HG03521 (cell line): ENCODE data around the gene RETREG1.

Source experiments
- ATAC-seq: cut with Tn5 transposase; IDR thresholded peaks from one replicate; pipeline ENCODE4 v1.9.1; 2021; ENCODE audit warnings: mild to moderate bottlenecking, moderate library complexity; ENCODE audit not compliant: unreplicated experiment

Gene RETREG1

DNA sequence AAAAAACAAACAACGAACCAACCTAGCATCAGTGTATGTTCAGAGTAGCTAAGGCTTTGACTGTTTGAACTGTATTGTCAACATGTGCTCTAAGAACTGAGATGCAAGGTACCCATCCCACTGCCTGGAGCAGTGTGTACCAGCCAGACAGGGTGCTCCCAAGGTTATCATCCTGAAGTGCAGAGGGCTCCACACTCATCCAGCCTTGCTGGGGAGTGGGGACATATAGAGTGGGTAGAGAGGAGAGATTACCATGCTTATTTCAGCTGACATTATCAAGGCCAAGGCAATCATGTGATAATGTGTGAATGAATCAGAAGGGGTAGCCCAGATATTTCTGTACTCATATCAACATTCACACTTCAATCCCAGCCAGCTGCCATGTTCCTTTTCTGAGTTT is 82.5 kb downstream of the RETREG1 start:
- no peak for ATAC-seq

DNA sequence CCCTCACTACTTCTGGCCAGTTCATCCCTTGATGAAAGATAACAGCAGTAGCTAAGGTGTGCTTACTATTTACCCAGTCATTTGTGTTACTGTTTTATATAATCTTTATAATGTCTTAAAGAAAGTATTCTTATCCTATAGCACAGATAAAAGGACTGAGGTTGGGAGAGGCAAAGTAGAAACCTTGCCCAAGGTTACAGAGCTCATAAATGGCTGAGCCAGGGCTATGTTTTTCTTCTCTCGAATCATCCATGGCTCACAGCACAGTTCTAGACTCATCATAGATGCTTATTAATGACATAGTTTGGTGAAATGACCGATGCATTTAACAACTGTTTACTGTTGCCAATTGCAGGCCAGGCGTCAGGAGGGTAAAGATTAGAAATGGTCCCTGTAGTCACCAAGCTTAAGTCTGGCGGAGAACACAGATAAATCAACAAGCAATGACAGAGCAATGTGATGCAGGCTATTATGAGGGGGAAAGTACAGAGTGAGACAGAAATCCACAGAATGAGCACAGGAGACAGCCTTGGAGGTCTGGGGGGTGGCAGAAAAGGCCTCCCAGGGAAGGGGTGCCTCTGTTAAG is 85.6 kb downstream of the RETREG1 start:
- no peak for ATAC-seq

DNA sequence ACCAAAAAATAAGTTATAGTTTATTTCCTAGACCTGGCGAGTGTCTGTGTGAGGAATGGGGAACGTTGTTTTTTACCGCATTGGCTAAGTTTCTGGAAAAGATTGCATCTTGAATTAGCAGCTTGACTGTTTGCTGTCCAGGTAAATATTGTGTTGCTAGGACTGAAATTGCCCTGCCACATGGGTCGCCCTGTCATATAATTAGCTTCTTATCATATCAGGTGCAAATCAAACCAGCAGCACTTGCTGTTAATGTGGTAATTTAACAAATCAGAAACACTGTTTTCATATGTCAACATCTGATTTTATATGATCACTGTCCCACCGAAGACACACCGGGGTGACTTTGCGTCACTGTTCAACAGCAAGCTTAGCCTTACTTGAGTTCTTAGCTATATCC is 87.5 kb downstream of the RETREG1 start:
- ATAC-seq, result no peak

DNA sequence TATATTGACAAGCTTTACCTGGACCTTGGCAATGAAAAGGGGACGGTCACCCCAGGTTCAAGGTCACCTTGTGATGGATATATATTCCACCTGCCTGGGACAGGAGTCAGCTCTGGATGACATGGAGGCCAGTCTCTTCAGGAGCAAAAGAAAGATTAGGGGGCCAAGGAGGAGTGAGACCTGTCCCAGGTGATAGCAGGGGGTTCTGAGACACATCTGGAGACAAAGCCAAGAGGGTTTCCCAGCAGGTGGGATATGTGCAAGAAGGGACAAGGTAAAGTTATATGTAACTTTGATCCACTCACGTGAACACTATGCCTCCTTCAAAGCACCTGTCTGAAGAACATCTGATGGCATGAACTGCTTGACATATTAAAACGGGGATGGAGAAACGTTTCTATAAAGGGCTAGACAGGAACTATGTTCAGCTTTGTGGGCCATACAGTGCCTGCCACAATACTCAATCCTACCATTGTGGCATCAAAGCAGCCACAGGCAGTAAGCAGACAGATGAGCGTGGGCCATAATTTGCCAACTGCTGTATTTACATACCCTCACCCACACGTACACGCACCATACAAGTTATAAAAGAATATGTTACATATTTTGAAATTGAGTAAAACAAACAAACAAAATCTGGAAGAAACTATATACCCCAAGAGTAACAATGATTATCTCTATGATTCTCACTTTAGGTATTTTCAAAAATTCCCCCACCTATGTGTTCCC is 88.3 kb downstream of the RETREG1 start:
- ATAC-seq, result no peak

DNA sequence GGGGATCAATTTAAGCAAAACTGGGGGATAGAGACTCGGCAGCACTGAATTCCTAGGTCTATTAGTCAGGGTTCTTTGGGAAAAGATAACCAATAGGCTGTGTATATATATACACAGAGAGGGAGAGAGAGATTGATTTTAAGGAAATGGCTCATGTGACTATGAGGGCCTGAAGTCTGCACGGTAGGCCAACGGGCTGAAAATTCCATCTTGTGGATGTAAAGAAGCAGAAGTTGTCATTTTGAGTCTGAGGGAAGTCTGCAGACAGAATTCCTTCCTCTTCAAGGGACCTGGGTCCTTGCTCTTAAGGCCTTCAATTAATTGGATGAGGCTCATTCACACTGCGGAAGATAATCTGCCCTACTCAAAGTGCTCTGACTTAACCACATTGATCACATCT is 91.1 kb downstream of the RETREG1 start:
- ATAC-seq, result no peak

DNA sequence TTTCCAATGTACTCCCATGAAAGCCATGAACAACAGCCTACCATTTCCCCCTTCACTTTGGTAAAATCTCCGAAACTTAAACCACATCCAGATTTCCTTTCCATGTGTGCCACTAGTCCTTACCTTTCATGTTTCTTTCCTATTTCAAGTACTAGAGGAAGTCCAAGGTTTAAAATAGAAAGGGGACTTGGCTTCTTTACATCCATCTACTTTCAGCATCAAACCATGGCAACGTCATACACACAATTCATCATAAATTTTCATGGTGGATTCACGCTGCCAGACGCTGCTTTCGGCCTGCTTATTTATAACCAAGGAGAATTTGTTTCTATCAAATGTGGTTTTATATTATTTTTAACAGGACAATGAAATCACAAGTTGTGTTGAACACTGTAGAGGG is 92.5 kb downstream of the RETREG1 start:
- ATAC-seq, result no peak

DNA sequence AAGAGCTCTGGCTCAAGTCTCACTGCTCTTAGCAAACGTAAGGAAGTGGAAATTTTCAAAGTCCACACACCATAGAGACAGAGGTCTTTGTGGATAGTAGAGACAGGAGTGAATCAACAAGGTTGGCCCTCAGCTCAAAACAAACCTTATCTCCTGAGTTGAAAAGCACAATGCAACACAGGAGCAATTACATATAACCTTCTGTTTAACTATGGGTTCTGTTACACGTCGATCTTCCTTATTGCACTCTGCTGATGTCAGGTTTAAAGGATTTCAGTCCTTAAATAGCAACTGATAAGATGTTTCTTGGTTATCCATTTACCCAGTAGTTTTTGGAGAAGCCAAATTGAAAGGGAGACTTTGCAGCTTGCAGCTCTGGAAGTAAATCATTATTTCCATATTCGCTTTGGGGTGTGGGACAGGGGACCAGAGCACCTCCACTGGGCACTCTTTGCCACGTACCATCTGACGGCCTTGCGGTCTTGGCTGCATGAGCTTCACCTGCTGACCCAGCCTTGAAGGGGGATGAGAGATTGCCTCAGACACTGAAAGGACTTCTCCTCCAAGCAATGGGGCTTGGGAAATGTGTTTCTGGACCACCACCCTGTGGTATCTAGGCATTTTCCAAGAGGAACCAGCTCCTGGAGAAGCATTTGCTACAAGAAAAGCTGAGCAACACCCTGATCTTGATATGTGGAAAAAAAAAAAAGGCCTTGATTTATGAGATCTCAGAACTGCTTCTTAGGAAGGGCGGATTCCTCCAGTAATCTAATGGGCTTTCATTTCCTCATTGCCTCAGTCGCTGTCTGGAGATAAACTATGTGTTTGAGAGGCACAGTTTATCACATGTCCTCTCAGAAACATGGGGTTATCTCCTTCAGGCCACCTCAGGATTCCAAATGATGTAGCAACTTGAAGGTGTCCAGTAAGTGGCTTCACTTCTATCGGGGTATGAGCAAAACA is 95.0 kb downstream of the RETREG1 start:
- no peak for ATAC-seq

DNA sequence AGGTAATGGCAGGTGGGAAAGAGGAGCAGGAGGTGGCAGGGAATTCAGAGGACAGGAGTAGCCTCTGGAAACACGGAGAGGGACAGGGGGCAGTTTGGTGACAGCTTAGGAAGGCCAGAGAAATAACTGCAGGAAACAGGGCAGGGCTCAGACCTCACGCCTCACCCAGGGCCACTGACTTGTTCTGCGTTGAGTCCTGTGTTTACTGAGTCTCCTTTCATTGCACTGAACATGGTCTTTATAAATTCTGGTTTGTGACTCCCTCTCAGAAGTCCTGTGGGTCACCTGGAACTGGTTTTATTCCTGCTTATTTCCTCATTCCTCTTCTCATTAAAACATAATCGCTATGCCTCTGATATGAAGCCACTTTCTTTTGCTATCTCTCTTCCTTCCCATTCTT is 96.0 kb downstream of the RETREG1 start:
- no peak for ATAC-seq

DNA sequence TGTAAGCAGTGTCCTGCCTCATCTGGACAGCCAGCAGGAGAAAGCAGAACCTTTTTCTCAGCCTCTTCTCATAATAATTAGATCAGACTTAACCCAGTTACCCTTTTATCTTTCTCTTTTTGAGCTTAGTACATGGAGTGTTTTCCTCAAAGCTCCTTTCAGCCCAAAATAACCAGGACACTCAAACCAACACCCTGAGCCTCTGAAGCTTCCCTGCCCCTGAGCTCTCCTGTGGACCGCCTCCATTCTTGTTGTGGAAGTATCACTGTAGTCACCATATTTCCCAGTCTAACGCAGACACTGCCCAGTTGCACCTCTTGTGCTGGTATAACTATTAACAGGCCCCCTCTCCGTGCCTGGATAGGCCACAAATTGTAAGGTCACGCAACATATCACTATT is 97.4 kb downstream of the RETREG1 start:
- no peak for ATAC-seq

DNA sequence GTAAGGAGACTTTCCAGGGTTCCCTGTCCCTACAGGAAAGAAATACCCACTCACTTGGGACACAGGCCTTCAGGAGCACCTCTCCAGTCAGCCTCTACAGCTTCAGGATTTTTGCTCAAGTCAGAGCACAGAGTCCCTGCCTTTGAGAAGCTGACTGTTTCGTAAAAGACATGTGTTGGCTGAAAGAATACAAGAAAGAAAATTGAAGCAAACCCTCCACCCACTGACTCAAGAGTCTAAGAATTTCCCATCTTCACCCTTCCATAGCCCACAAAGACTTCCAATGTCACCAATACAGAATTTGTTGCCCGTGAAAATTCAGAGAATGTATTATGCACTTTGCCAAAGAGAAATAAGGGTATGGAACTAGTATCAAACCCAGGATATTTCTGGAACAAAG is 98.2 kb downstream of the RETREG1 start:
- ATAC-seq, result no peak

DNA sequence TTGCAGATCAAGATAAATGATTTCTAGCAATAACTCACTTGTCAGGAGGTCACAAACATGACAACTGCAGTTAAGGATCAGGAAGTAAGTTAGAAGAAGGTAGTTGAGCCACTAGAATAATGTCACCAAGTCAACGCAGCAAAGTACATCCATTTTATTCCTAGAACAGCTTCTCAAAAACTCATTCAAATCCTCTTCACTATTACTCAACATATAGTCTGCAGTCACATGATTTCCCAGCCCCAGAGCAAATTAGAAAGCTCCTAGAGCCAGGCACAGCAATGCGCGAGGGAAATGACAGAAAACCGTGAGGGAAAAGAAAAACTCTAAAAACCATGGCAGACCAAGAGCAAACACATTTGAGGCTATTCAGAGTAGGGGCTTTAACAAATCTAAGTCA is 101.3 kb downstream of the RETREG1 start:
- no peak for ATAC-seq

DNA sequence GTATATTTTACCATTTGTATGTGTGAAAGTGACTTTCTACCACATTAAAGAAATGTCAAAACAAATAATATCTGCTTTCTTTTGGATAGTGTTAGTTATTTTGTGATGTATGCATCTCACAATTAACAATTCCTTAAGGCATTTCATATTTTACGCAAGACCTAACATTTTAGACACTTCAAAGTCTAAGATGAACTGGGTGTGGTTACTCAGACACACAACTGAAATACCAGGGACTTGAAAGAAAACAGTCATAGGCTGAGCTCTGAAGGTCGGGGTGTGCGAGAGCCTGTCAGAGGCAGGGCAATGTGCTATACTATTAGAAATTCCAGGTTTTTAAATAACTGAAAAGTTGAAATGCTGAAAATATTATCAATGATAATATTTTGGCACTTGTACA is 106.7 kb downstream of the RETREG1 start:
- no peak for ATAC-seq

DNA sequence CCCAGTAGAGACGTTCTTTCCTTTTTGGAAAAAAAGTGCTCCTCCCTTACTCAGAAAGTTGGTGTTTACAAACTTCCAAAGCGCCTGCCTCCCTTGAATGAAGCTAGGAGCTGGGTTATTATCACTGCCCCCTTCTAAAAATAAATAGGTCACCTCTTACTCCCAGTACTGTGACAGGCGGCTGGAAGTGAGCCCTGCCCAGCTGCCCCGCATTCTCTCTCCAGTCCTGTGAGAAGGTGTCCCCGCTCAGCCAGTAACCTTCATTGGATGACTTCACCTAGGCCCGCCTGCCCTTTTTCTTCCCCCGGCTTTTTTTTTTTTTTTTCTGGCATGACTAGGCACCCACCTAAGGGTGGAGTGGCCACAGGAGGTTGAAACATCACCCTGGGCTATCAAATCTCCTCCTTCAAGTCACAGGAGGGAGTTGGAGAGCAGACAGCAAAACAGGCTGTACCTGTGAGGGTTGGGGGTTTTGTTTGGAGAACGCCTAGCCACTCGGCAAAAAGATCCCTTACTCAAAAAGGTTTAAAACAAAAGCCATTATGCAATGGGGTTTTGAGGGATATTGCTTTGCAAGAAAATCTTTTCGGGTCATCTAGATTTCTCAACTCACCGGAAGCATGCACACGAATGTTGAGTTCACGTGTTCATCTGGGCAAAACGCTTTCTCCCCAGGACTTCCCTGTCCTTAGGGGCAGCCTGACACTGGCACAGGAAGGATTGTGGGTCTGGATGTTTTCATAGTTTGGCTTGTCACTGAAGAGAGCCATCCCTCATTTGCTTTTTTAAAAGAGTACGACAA is 107.9 kb downstream of the RETREG1 start:
- no peak for ATAC-seq

DNA sequence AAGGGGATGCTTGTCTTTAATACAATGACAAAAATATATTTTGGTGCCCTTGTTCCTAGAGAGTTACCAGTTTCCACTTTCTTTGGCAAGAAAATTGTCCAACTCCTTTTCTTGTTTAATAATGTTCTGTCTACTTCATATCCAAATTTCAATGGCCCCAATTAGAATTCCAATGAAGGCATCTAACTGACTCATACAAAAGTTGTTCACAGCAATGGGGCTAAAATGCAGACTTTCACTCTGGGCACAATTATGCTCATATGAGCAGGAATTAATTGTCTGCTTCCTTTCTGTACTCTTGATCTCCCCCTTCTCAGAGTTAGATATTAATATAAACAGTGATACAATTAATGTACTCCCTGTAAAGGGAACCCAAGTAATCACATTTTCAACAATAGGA is 109.1 kb downstream of the RETREG1 start:
- ATAC-seq, result no peak

DNA sequence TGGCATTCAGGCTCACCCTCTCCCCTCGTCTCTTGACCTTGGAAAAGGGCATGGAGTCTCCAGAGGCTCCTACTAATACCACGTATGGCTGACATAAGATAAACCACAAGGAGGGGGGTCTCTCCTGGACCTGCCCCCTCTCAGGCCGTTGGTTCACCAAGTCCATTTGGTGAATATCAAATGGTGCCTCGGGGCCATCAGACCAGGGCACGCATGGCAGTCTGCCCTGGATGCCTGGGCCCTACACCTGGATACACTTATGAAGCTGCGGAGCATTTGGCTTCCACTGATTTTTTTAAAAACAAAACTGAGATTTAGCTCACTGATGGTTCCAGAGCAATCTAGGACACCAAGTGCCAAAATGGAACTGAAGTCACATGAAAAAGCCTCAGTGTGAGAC is 110.9 kb downstream of the RETREG1 start:
- no peak for ATAC-seq

DNA sequence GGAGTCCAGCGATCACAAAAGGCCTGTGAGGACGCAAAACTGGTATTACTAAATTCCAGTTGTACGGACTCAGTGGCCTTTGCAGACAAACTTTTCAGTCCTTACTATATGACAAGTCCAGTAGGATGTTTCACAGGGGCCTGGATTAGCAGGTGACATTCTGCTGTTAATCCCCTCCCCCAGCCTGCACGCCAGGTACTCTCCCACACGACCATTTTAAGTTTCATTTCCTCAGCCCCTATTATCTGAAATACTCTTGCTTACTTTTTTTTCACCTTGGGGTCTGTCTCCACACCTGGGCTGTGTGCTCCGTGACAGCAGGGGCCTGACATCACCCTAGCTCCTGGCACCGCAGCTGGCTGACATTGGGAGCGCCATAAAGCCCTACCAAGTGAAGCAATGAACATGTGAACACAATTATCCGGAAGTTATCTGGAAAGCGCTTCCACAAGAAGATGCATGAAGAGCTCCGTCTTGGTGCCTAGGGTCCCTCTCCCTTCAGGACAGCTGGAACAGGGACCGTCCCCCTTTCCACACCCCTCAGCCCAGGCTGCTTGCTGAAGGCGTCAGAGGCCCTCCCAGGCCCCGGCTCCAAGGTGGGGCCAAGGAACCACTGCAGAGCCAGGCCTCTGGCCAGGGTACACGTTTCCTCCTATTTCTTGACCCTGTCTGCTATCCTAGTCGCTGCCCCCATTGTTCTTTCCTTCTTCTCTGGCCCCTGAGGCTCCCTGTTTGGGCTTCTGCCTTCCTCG is 111.5 kb downstream of the RETREG1 start:
- no peak for ATAC-seq

DNA sequence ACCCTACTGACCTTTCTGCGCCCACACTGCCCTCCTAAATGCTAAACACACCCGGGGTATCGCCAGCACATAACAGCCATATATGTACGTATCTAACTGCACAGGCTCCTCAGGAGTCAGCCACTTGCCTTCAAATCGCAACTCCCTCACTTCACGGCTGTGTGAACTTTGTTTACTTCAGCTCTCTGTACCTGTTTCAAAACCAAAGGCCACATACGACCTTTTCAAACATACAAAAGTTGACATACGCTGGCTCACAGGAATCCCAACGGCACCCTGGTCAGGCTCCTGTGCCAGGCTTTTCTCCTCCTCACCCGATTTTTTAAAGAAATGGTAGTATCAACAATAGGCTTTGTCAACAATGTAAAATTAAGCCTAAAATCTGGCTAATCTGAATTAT is 112.2 kb downstream of the RETREG1 start:
- ATAC-seq, result no peak

DNA sequence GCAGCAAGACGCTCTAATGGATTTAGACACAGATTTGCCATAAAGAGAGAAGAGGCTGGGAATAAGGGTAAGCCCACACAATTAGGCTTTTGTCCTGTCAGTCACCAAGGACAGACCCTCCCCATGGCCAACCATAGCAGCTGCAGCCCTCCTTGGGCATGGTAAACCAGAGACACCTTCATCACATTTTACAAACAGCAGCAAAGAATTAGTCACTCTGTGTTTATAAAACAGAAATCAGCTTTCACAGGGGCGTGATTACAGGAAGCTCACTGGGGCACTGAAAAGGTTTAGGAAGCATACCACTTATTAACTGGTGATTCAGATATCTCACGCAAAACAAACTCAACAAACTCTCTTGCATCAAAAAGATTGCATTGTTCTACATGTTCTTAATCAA is 113.9 kb downstream of the RETREG1 start:
- no peak for ATAC-seq

DNA sequence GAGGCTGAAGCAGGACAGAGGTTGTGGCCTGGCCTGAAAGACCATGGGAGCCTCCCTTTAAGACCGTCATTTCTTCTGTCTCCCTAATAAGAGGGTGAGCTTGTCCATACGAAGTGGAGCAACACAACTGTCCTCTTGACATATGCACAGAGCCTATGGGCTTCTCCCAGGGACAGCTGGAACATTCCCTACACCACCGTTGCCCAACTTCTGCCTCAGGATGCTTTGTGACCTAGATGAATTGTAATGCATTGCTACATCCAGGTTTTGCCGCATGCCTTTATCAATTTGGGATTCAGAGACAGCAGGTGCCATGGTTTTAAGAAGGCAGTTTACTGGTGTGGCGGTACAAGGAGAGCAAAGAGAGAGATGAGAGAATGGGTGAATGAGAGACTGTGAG is 116.8 kb downstream of the RETREG1 start:
- no peak for ATAC-seq

DNA sequence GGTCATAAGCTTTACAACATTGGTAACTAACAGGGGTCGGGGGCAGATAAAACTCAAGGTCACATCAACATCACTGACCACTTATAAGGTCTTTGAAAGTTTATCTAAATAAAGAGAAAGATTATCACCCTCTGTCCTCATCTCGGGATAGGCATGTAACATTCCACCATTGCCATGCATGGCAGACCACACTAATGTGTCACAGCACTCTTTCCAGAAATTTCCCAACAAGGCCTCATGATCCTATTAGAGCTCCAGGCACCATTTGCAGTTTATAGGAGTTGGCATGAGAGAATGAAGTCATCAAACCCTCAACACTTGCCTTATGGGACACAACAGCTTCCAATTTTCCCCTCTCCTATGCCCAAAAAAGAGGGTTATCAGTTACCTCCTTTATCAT is 119.3 kb downstream of the RETREG1 start:
- ATAC-seq, result no peak
